Measurements from ENCODE around the gene RAD51B. TPM values are rescaled to one million over a fixed set of nuclear protein-coding genes. Genes with fewer than 3 reads are reported as not detected.

The RAD51B gene
- total and polyA plus RNA-seq, 2 of the 13 experiments (the other 11 are each of a cell fraction or from before 2014, with no cell fraction given), result 7.0 to 9.5 TPM

- intact Hi-C loops (cut with micrococcal nuclease; ENCODE audit: unreplicated experiment) (no loop called here), in situ Hi-C loops (cut with HindIII; ENCODE audit: extremely low pct_ligation_motif_present, low pct_unique_long_range_greater_than_20kb) (no loop called here)
- H3K9me3 ChIP-seq (ENCODE audit: low read length), result no peaks in the 10 kb centered on the region
- H3K4me1 ChIP-seq (ENCODE audit: insufficient read depth, low read length), result peaks cover 2% of the 10 kb centered on the region
- no peak for FAIRE-seq
- BruUV-seq (replicated peaks), result no TSS peak
- WGBS (ENCODE audit: low lambda C conversion rate), result 55% methylated on average over 1 of the region's 1 CpG
- no peaks in the 10 kb centered on the region for H3K79me2 ChIP-seq (ENCODE audit: insufficient read depth, low read length)
- no peak overlapping the region for H3K4me3 ChIP-seq (replicated peaks in 1 of 3; ENCODE audit: insufficient read depth in 1 of 3, low read depth in 2 of 3, low read length in 3 of 3)
- no peak overlapping the region for H3K9ac ChIP-seq (ENCODE audit: insufficient read depth, low read depth, low read length)
- POLR2A ChIA-PET, result no interaction called here
- H2AFZ ChIP-seq (ENCODE audit: low read length), result no peak overlapping the region
- no peak overlapping the region for H3K4me2 ChIP-seq (ENCODE audit: low read depth, low read length)
- no peaks in the 10 kb centered on the region for H3K27me3 ChIP-seq (ENCODE audit: control insufficient read depth in 1 of 2, insufficient read depth in 2 of 2, low read length in 2 of 2)
- H3K27ac ChIP-seq (ENCODE audit: extremely low read length, insufficient read depth, low read length), result no peak overlapping the region
- no peak for TF ChIP-seq GPBP1L1 (CRISPR knock-in tag; IDR thresholded peaks at IDR 0.05)
- no peak for TF ChIP-seq KMT2A (CRISPR knock-in tag; IDR thresholded peaks at IDR 0.05)
- no peak for TF ChIP-seq TEAD2 (CRISPR knock-in tag; IDR thresholded peaks at IDR 0.05)
- no peak for TF ChIP-seq RAD51 (IDR thresholded peaks at IDR 0.05; ENCODE audit: borderline replicate concordance)
- no peak for TF ChIP-seq HMG20B (CRISPR knock-in tag; conservative IDR thresholded peaks at IDR 0.05)
- no peak for TF ChIP-seq MAFK (conservative IDR thresholded peaks at IDR 0.05 in 1 of 2, IDR thresholded peaks at IDR 0.05 in 1 of 2; ENCODE audit: low read length in 2 of 2)
- TF ChIP-seq POGZ (CRISPR knock-in tag; IDR thresholded peaks at IDR 0.05), result no peak
- no peak for TF ChIP-seq ZNF788 (CRISPR knock-in tag; IDR thresholded peaks at IDR 0.05; ENCODE audit: borderline replicate concordance)
- TF ChIP-seq ADNP (CRISPR knock-in tag; IDR thresholded peaks at IDR 0.05), result no peak
- no peak for TF ChIP-seq E2F5 (CRISPR knock-in tag; conservative IDR thresholded peaks at IDR 0.05)
- no peak for ATAC-seq
- H3K36me3 ChIP-seq (replicated peaks in 1 of 2; ENCODE audit: control insufficient read depth in 1 of 2, insufficient read depth in 2 of 2, low read length in 2 of 2), result no peaks in the 10 kb centered on the region
- CTCF ChIA-PET (ENCODE audit: low intra/inter-chr PET ratio, low total read pairs), result no interaction called here
- H4K20me1 ChIP-seq (ENCODE audit: insufficient read depth, low read length), result no peaks in the 10 kb centered on the region
- no peak for DNase-seq (ENCODE audit: low spot score)
Observed at GRCh38 chr14:68094752-68095151, 275.2 kb downstream of the RAD51B start.

Measured in HepG2 (cell line).